ENCODE data around the gene FGF7. TPM values are rescaled to one million over a fixed set of nuclear protein-coding genes. Genes with fewer than 3 reads are reported as not detected.
"Not testable (repeated sequence)": the region's sequence is repeated elsewhere in the genome, so short reads cannot be mapped to it uniquely, and the experiment has no call there.

The FGF7 gene
- total and polyA plus RNA-seq, 2 donors (not counting 1 experiment from before 2014, with no cell fraction given) = 0.10 TPM; not detected in 1

DNA sequence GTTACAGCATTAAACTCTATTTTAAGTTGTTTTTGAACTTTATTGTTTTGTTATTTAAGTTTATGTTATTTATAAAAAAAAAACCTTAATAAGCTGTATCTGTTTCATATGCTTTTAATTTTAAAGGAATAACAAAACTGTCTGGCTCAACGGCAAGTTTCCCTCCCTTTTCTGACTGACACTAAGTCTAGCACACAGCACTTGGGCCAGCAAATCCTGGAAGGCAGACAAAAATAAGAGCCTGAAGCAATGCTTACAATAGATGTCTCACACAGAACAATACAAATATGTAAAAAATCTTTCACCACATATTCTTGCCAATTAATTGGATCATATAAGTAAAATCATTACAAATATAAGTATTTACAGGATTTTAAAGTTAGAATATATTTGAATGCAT lies 62.4 kb downstream of the FGF7 start:
- H3K9ac ChIP-seq (ENCODE audit: low read length); intact Hi-C loops (cut with micrococcal nuclease); H3K4me1 Mint-ChIP-seq; H3K9me3 Mint-ChIP-seq (ENCODE audit: insufficient read depth); POLR2A ChIA-PET; H3K79me2 ChIP-seq (ENCODE audit: control insufficient read depth, insufficient read depth, low read length); H4K20me1 ChIP-seq (ENCODE audit: control insufficient read depth, insufficient read depth, low read length, poor library complexity, severe bottlenecking); H3K27me3 ChIP-seq (replicated peaks in 1 of 4; ENCODE audit: control extremely low read depth in 1 of 4, control insufficient read depth in 3 of 4, insufficient read depth in 4 of 4, low read length in 3 of 4); ATAC-seq (ENCODE audit: low read depth); H3K27me3 Mint-ChIP-seq; H3K4me3 Mint-ChIP-seq; H2AFZ ChIP-seq (ENCODE audit: insufficient read depth, low read depth, low read length, poor library complexity, severe bottlenecking); DNase-seq; H3K4me3 ChIP-seq (ENCODE audit: control extremely low read depth in 1 of 5, extremely low read depth in 1 of 5, insufficient read depth in 1 of 5, low read depth in 2 of 5, low read length in 4 of 5); H3K4me1 ChIP-seq (ENCODE audit: control insufficient read depth in 2 of 2, insufficient read depth in 2 of 2, low read length in 2 of 2); H3K4me2 ChIP-seq (replicated peaks; ENCODE audit: low read depth, low read length, poor library complexity, severe bottlenecking); CTCF ChIA-PET; H3K9me3 ChIP-seq (ENCODE audit: control extremely low read depth in 1 of 3, control insufficient read depth in 2 of 3, insufficient read depth in 1 of 3, low read length in 2 of 3); H3K27ac Mint-ChIP-seq; H3K36me3 ChIP-seq (replicated peaks in 1 of 2; ENCODE audit: control extremely low read depth in 1 of 2, control insufficient read depth in 1 of 2, extremely low read depth in 1 of 2, insufficient read depth in 2 of 2, low read length in 1 of 2); H3K27ac ChIP-seq (ENCODE audit: low read length in 2 of 2): not testable (repeated sequence)
- WGBS (ENCODE audit: insufficient coverage) = no CpG with 5 or more reads among the region's 1 CpG

DNA sequence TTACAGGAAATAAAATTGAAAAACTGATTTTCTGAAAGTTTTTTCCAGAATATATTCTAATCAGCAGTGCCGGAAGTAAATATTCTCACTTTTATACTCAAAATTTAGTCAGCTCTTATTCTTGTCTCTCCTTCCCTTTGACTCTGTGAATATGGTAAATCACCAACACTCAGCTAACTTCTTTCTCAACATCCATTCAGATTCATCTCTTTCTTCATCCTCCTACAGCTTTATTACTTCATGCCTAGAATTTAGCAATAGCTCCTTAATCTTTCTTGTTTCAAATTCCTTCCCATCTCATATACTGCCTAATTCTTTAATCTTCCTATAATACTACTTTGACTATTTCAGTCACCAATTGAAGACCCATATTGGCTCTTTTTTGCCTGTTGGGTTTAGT lies 67.9 kb downstream of the FGF7 start:
- ATAC-seq (ENCODE audit: low read depth) (no peak), DNase-seq (no peak)
- no peaks in the 10 kb centered on the region for H3K9me3 ChIP-seq (ENCODE audit: control extremely low read depth in 1 of 3, control insufficient read depth in 2 of 3, insufficient read depth in 1 of 3, low read length in 2 of 3)
- no peaks in the 10 kb centered on the region for H3K27me3 ChIP-seq (replicated peaks in 1 of 4; ENCODE audit: control extremely low read depth in 1 of 4, control insufficient read depth in 3 of 4, insufficient read depth in 4 of 4, low read length in 3 of 4)
- intact Hi-C loops (cut with micrococcal nuclease) = no loop called here
- H3K9ac ChIP-seq (ENCODE audit: low read length) = no peak overlapping the region
- H3K4me2 ChIP-seq (replicated peaks; ENCODE audit: low read depth, low read length, poor library complexity, severe bottlenecking) = no peak overlapping the region
- Mint-ChIP-seq H3K4me1 (no peaks in the 10 kb centered on the region), H3K27me3 (peaks cover 7% of the 10 kb centered on the region), H3K9me3 (ENCODE audit: insufficient read depth) (no peaks in the 10 kb centered on the region), H3K27ac (no peak overlapping the region), H3K4me3 (no peak overlapping the region)
- H3K4me3 ChIP-seq (ENCODE audit: control extremely low read depth in 1 of 5, extremely low read depth in 1 of 5, insufficient read depth in 1 of 5, low read depth in 2 of 5, low read length in 4 of 5) = no peak overlapping the region
- POLR2A ChIA-PET = no interaction called here
- no peaks in the 10 kb centered on the region for H4K20me1 ChIP-seq (ENCODE audit: control insufficient read depth, insufficient read depth, low read length, poor library complexity, severe bottlenecking)
- 100% methylated on average over 1 of the region's 1 CpG for WGBS (ENCODE audit: insufficient coverage)
- CTCF ChIA-PET = no interaction called here
- H3K79me2 ChIP-seq (ENCODE audit: control insufficient read depth, insufficient read depth, low read length) = no peaks in the 10 kb centered on the region
- H3K4me1 ChIP-seq (ENCODE audit: control insufficient read depth in 2 of 2, insufficient read depth in 2 of 2, low read length in 2 of 2) = no peaks in the 10 kb centered on the region
- TF ChIP-seq EZH2 (IDR thresholded peaks at IDR 0.05; ENCODE audit: borderline replicate concordance, insufficient read depth, low read depth, low read length, poor library complexity, severe bottlenecking) = no peak
- TF ChIP-seq, protein P1, sequence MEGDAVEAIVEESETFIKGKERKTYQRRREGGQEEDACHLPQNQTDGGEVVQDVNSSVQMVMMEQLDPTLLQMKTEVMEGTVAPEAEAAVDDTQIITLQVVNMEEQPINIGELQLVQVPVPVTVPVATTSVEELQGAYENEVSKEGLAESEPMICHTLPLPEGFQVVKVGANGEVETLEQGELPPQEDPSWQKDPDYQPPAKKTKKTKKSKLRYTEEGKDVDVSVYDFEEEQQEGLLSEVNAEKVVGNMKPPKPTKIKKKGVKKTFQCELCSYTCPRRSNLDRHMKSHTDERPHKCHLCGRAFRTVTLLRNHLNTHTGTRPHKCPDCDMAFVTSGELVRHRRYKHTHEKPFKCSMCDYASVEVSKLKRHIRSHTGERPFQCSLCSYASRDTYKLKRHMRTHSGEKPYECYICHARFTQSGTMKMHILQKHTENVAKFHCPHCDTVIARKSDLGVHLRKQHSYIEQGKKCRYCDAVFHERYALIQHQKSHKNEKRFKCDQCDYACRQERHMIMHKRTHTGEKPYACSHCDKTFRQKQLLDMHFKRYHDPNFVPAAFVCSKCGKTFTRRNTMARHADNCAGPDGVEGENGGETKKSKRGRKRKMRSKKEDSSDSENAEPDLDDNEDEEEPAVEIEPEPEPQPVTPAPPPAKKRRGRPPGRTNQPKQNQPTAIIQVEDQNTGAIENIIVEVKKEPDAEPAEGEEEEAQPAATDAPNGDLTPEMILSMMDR (IDR thresholded peaks at IDR 0.05) = no peak
- no peaks in the 10 kb centered on the region for H3K36me3 ChIP-seq (replicated peaks in 1 of 2; ENCODE audit: control extremely low read depth in 1 of 2, control insufficient read depth in 1 of 2, extremely low read depth in 1 of 2, insufficient read depth in 2 of 2, low read length in 1 of 2)
- H3K27ac ChIP-seq (ENCODE audit: low read length in 2 of 2) = no peak overlapping the region
- H2AFZ ChIP-seq (ENCODE audit: insufficient read depth, low read depth, low read length, poor library complexity, severe bottlenecking) = no peak overlapping the region
